HepG2 (cell line): ENCODE data around the gene TCEANC2. TPM values are rescaled to one million over a fixed set of nuclear protein-coding genes. Genes with fewer than 3 reads are reported as not detected.

Experiments
- ASH2L ChIP-seq: fragments of 300-600, 200-600 bp; sonication (generic); IDR thresholded peaks from 2 replicates; pipeline ENCODE4 v1.7.0; 2017; ENCODE audit warnings: low read depth, mild to moderate bottlenecking, moderate library complexity, mixed read lengths, low read length; ENCODE audit not compliant: insufficient read length
- DNMT1 ChIP-seq: sonication (generic); formaldehyde crosslinking; IDR thresholded peaks from 2 replicates; pipeline ENCODE4 v1.5.1; 2020; ENCODE audit warnings: mild to moderate bottlenecking, missing genetic modification reagents
- E2F1 ChIP-seq: sonication (generic); formaldehyde crosslinking; IDR thresholded peaks from 2 replicates; pipeline ENCODE4 v1.5.0; 2020; ENCODE audit warnings: missing genetic modification reagents
- GABPA ChIP-seq, 2 experiments: IDR thresholded peaks; 2 replicates each; pipeline ENCODE4 v1.6.1; 2011 to 2016; ENCODE audit warnings: low read depth in 2 of 2, low read length in 1 of 2, missing biosample characterization in 1 of 2, missing genetic modification characterization in 1 of 2
- JARID2 ChIP-seq: sonication (generic); formaldehyde crosslinking; IDR thresholded peaks from 2 replicates; pipeline ENCODE4 v1.8.1; 2023; ENCODE audit warnings: missing genetic modification reagents, inconsistent platforms; ENCODE audit not compliant: insufficient replicate concordance
- MAF1 ChIP-seq: sonication (generic); formaldehyde crosslinking; IDR thresholded peaks from 2 replicates; pipeline ENCODE4 v1.5.0; 2020; ENCODE audit warnings: missing genetic modification reagents, borderline replicate concordance
- MLLT10 ChIP-seq: sonication (generic); formaldehyde crosslinking; IDR thresholded peaks from 2 replicates; pipeline ENCODE4 v1.4.0; 2020; ENCODE audit warnings: missing genetic modification reagents
- POGK ChIP-seq: sonication (generic); formaldehyde crosslinking; conservative IDR thresholded peaks from 2 replicates; pipeline ENCODE4 v1.8.0; 2022; ENCODE audit warnings: mild to moderate bottlenecking, moderate library complexity, missing genetic modification reagents
- TARDBP ChIP-seq: sonication (generic); formaldehyde crosslinking; IDR thresholded peaks from 2 replicates; pipeline ENCODE4 v1.8.0; 2022; ENCODE audit warnings: mild to moderate bottlenecking, missing genetic modification reagents
- TBX2 ChIP-seq: sonication (generic); formaldehyde crosslinking; IDR thresholded peaks from 2 replicates; pipeline ENCODE4 v1.5.0; 2020; ENCODE audit warnings: missing genetic modification reagents, mild to moderate bottlenecking, borderline replicate concordance
- TRAFD1 ChIP-seq: sonication (generic); formaldehyde crosslinking; IDR thresholded peaks from 2 replicates; pipeline ENCODE4 v1.5.1; 2020; ENCODE audit warnings: missing genetic modification reagents, mild to moderate bottlenecking, borderline replicate concordance
- USF2 ChIP-seq, 2 experiments: sonication (generic) in 1 of 2; formaldehyde crosslinking in 1 of 2; IDR thresholded peaks; 2 replicates each; pipeline versions ENCODE4 v1.5.1 to v1.6.1; 2011 to 2020; ENCODE audit warnings: borderline replicate concordance in 1 of 2, low read depth in 1 of 2, low read length in 1 of 2, mild to moderate bottlenecking in 1 of 2, missing genetic modification reagents in 1 of 2, moderate library complexity in 1 of 2
- ZNF331 ChIP-seq: sonication (generic); formaldehyde crosslinking; IDR thresholded peaks from 2 replicates; pipeline ENCODE4 v1.4.0; 2020; ENCODE audit warnings: missing genetic modification reagents
- ZNF335 ChIP-seq: sonication (generic); formaldehyde crosslinking; IDR thresholded peaks from 2 replicates; pipeline ENCODE4 v1.4.0; 2020; ENCODE audit warnings: missing genetic modification reagents
- ZNF501 ChIP-seq: sonication (generic); formaldehyde crosslinking; IDR thresholded peaks from 2 replicates; pipeline ENCODE4 v1.5.1; 2020; ENCODE audit warnings: mild to moderate bottlenecking, moderate library complexity, missing genetic modification reagents
- ZNF691 ChIP-seq: sonication (generic); formaldehyde crosslinking; IDR thresholded peaks from 2 replicates; pipeline ENCODE4 v1.4.0; 2020; ENCODE audit warnings: missing genetic modification reagents, low read depth, mild to moderate bottlenecking, borderline replicate concordance
- polyA plus RNA-seq, 8 experiments: library from polyadenylated mRNA; depleted of rRNA in 3 of 8; stranded (reverse) in 7 of 8; unstranded in 1 of 8; fragments of >200 nt; fragmentation: Illumina TruSeq in 4 of 8; extraction: Trizol in 4 of 8; gene quantifications; 2 replicates each; pipeline versions ENCODE4 v1.2.1 to v1.2.3, GENCODE V29; 2011 to 2016; ENCODE audit warnings: low read depth in 4 of 8, missing spikeins in 1 of 8, mixed read lengths in 1 of 8; ENCODE audit not compliant: insufficient read depth in 1 of 8
- total RNA-seq, 5 experiments: library from RNA; depleted of rRNA; stranded (reverse); fragments of >200 nt; fragmentation: Illumina TruSeq; extraction: Trizol; gene quantifications; 2 replicates each; pipeline ENCODE4 v1.2.3, GENCODE V29; 2016; ENCODE audit warnings: low read depth in 1 of 5

The TCEANC2 gene
- total and polyA plus RNA-seq, 2 of the 13 experiments (the other 11 are each of a cell fraction or from before 2014, with no cell fraction given), result 3.8 to 5.0 TPM

GRCh38 chr1:54052934-54053744 is at the start of gene TCEANC2, which contains the start of gene TMEM59 (continued):
- peak; percentile 58; the same call in 1 of the 2 replicates for TF ChIP-seq POGK (CRISPR knock-in tag)
- TF ChIP-seq ZNF335 (CRISPR knock-in tag), result peak; percentile 95
- 0 out of 2 replicates have a peak, but pooled peaks have one; percentile 40 for TF ChIP-seq ZNF691 (CRISPR knock-in tag)
- no peak for TF ChIP-seq MLLT10 (CRISPR knock-in tag)
- TF ChIP-seq USF2 (IDR thresholded peaks at IDR 0.05; ENCODE audit: low read depth, low read length), result no peak
- TF ChIP-seq USF2 (CRISPR knock-in tag; IDR thresholded peaks at IDR 0.05; ENCODE audit: borderline replicate concordance), result peak; percentile 67; the same call in 1 of the 2 replicates
- TF ChIP-seq TBX2 (CRISPR knock-in tag), result no peak; the same call in none of the 2 replicates
- peak; percentile 71; the same call in 1 of the 2 replicates for TF ChIP-seq TARDBP
- TF ChIP-seq ZNF501 (CRISPR knock-in tag), result peak; percentile 86
- TF ChIP-seq TRAFD1 (CRISPR knock-in tag), result no peak
- no peak for TF ChIP-seq DNMT1 (CRISPR knock-in tag)
- peak; percentile 38; the same call in 1 of the 2 replicates for TF ChIP-seq ZNF331 (CRISPR knock-in tag)
- TF ChIP-seq ASH2L, result peak; percentile 40
- peak; percentile 69 for TF ChIP-seq JARID2
- TF ChIP-seq E2F1 (CRISPR knock-in tag), result peak; percentile 95
- peak; percentile 80 for TF ChIP-seq GABPA (IDR thresholded peaks at IDR 0.05; ENCODE audit: low read depth, low read length)
- TF ChIP-seq GABPA (CRISPR knock-in tag; IDR thresholded peaks at IDR 0.05; ENCODE audit: low read depth), result peak; percentile 97
- TF ChIP-seq MAF1, result 0 out of 2 replicates have a peak, but pooled peaks have one; percentile 12
